Non-pigmented ciliary epithelial cell (primary cell): ENCODE results near the gene PMS2.
"Not testable (repeated sequence)": the region's sequence is repeated elsewhere in the genome, so short reads cannot be mapped to it uniquely, and the experiment has no call there.

ENCODE experiments used
- DNase-seq: peaks from one replicate; pipeline ENCODE4 v3.0.0-alpha.2; 2010; ENCODE audit warnings: low read depth

The PMS2 gene

GRCh38 chr7:6016653-6016966, 7.8 kb upstream of the PMS2 start:
- DNase-seq = no peak

- peak; percentile 5 for DNase-seq
Observed at GRCh38 chr7:6015917-6016652, 7.2 kb upstream of the PMS2 start.

- no peak for DNase-seq
Observed at GRCh38 chr7:6012355-6013104, 3.7 kb upstream of the PMS2 start.

GRCh38 chr7:6011541-6011940, 2.7 kb upstream of the PMS2 start:
- no peak for DNase-seq

- not testable (repeated sequence) for DNase-seq
Observed at GRCh38 chr7:6010370-6010769, 1.5 kb upstream of the PMS2 start.

- not testable (repeated sequence) for DNase-seq
Observed at GRCh38 chr7:6007835-6008590, 836 bp downstream of the PMS2 start.

- no peak for DNase-seq
Observed at GRCh38 chr7:6007386-6007785, 1.5 kb downstream of the PMS2 start.

- DNase-seq = peak; percentile 43
Observed at GRCh38 chr7:5997210-5997808, 11.5 kb downstream of the PMS2 start.

- DNase-seq = not testable (repeated sequence)
Observed at GRCh38 chr7:5987061-5987460, 21.8 kb downstream of the PMS2 start.

- not testable (repeated sequence) for DNase-seq
Observed at GRCh38 chr7:5979680-5980314, 29.1 kb downstream of the PMS2 start.

GRCh38 chr7:5973580-5973979, 35.3 kb downstream of the PMS2 start:
- not testable (repeated sequence) for DNase-seq

GRCh38 chr7:5970347-5970911, 38.4 kb downstream of the PMS2 start, which contains the start of gene RSPH10B:
Gene RSPH10B (minus strand): TSS chr7:5970689. CDS start chr7:5967116, 3,573 bp downstream.
- not testable (repeated sequence) for DNase-seq

GRCh38 chr7:5963810-5964209, 45.0 kb downstream of the PMS2 start:
- not testable (repeated sequence) for DNase-seq

GRCh38 chr7:5963205-5963604, 45.6 kb downstream of the PMS2 start:
- not testable (repeated sequence) for DNase-seq

- DNase-seq = not testable (repeated sequence)
Observed at GRCh38 chr7:5934945-5935450, 73.9 kb downstream of the PMS2 start.

- DNase-seq = peak; percentile 3
Observed at GRCh38 chr7:5931905-5932644, 76.8 kb downstream of the PMS2 start.

GRCh38 chr7:5931250-5931649, 77.6 kb downstream of the PMS2 start:
- not testable (repeated sequence) for DNase-seq

GRCh38 chr7:5930290-5930689, 78.6 kb downstream of the PMS2 start:
- DNase-seq = not testable (repeated sequence)

GRCh38 chr7:5926263-5926870, 82.5 kb downstream of the PMS2 start:
- DNase-seq = not testable (repeated sequence)

GRCh38 chr7:5924630-5925029, 84.2 kb downstream of the PMS2 start:
- DNase-seq = not testable (repeated sequence)
